ENCODE measurements around the gene ANXA4. TPM values are rescaled to one million over a fixed set of nuclear protein-coding genes. Genes with fewer than 3 reads are reported as not detected.

The ANXA4 gene
- total RNA-seq, 4 donors from 2014 or later = 106 to 216 (median 156) TPM

- peaks cover 0 to 18% (median 0%) of the 10 kb centered on the region in 3 donors for H3K36me3 ChIP-seq
- H3K4me3 ChIP-seq = peak overlapping the region in 1 of 4 donors; percentile 10
- H3K9me3 ChIP-seq = no peaks in the 10 kb centered on the region
- TF ChIP-seq POLR2A (IDR thresholded peaks at IDR 0.05) = no peak
- TF ChIP-seq, protein P1, sequence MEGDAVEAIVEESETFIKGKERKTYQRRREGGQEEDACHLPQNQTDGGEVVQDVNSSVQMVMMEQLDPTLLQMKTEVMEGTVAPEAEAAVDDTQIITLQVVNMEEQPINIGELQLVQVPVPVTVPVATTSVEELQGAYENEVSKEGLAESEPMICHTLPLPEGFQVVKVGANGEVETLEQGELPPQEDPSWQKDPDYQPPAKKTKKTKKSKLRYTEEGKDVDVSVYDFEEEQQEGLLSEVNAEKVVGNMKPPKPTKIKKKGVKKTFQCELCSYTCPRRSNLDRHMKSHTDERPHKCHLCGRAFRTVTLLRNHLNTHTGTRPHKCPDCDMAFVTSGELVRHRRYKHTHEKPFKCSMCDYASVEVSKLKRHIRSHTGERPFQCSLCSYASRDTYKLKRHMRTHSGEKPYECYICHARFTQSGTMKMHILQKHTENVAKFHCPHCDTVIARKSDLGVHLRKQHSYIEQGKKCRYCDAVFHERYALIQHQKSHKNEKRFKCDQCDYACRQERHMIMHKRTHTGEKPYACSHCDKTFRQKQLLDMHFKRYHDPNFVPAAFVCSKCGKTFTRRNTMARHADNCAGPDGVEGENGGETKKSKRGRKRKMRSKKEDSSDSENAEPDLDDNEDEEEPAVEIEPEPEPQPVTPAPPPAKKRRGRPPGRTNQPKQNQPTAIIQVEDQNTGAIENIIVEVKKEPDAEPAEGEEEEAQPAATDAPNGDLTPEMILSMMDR (IDR thresholded peaks at IDR 0.05) = no peak
- H3K27me3 ChIP-seq = no peaks in the 10 kb centered on the region
- H3K4me1 ChIP-seq = peaks cover 0 to 15% (median 0%) of the 10 kb centered on the region in 4 donors
- H3K27ac ChIP-seq = peak overlapping the region in 3 of 4 donors; percentile 8 to 62 (median 17)
- DNase-seq = no peak
Measured at GRCh38 chr2:69790601-69790959, 48.6 kb downstream of the ANXA4 start.

DNA sequence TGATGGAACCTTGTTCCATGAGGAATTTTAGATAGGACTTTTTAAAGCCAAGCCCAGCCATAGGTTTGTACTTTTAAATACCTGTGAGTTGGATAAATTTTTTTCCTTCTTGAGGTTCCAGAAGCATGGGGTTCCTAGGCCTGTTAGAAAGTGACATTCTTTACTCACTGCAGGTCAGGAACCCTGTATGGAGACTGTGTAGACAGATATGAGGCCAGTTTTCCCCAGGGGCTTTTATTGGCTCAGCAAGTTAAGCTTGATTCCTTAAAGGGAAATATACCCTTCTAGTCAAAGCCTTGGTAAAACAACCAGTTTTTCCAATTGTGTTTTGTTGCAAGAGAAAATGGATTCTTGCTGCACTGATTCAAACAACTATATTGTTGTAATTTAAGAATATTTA is 49.1 kb downstream of the ANXA4 start:
- TF ChIP-seq, protein P1 (IDR thresholded peaks at IDR 0.05) = no peak
- no peak for TF ChIP-seq POLR2A (IDR thresholded peaks at IDR 0.05)
- DNase-seq = no peak

DNA sequence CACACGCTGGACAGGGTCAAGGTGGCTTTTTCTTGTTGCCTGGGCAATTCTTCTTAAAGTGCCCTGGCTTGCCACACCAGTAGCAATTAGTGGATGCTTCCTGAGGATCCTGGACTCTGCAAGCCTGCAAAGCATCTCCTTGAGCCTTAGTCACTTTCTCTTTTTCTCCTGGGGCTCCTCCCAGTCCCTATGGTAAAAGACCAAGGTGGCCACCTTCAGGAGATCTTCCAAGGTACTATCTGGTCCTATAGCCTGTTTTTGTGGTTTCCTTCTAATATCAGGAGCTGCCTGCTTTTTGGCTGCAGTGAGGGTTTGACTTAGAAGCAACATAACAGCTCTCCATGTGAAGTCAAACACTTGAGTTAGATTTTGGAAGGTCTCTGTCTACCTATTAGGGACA is 54.2 kb downstream of the ANXA4 start:
- Histone ChIP-seq H3K9me3 (no peaks in the 10 kb centered on the region), H3K4me3 (no peak overlapping the region), H3K4me1 (peaks cover 0 to 40% (median 6%) of the 10 kb centered on the region in 4 donors), H3K27ac (no peak overlapping the region), H3K27me3 (no peaks in the 10 kb centered on the region), H3K36me3 (no peaks in the 10 kb centered on the region)
- no peak for TF ChIP-seq POLR2A (IDR thresholded peaks at IDR 0.05)
- TF ChIP-seq, protein P1 (IDR thresholded peaks at IDR 0.05) = no peak
- DNase-seq = no peak

More for the DNA sequence above, 49.1 kb downstream of the ANXA4 start:
- H3K4me3 ChIP-seq = no peak overlapping the region
- H3K4me1 ChIP-seq = peaks cover 0 to 15% (median 0%) of the 10 kb centered on the region in 4 donors
- peaks cover 0 to 13% (median 0%) of the 10 kb centered on the region in 3 donors for H3K36me3 ChIP-seq
- no peak overlapping the region for H3K27ac ChIP-seq
- H3K9me3 ChIP-seq = no peaks in the 10 kb centered on the region
- no peaks in the 10 kb centered on the region for H3K27me3 ChIP-seq

- Histone ChIP-seq H3K27me3 (no peaks in the 10 kb centered on the region), H3K4me1 (peaks cover 0 to 39% (median 6%) of the 10 kb centered on the region in 4 donors), H3K27ac (peak overlapping the region in 1 of 4 donors; percentile 78), H3K4me3 (no peak overlapping the region), H3K36me3 (no peaks in the 10 kb centered on the region), H3K9me3 (no peaks in the 10 kb centered on the region)
- DNase-seq = no peak
- TF ChIP-seq, protein P1 (IDR thresholded peaks at IDR 0.05) = no peak
- no peak for TF ChIP-seq POLR2A (IDR thresholded peaks at IDR 0.05)
Measured at GRCh38 chr2:69797235-69797634, 55.3 kb downstream of the ANXA4 start.

DNA sequence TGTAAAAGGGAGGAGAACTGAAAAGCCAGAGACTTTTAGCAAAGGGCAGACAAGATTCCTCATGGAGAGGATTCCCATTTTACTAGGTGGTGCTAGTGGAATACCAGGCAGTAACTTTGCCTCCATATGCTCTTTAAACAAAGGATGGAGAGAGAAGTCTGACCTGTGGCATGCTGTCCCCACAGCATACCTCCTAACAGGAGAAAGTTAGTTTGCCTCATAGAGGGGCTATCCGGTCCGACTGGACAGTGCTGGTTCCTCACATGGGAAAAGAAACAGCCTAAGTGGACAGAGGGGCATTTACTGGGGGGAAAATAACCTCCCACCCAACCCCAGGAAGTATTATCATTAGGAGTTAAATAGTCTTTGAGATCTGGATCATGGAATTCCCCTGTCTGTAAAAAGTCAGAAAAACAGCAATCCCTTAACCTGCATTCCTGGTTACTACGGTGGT is 55.9 kb downstream of the ANXA4 start:
- no peak for DNase-seq
- no peak for TF ChIP-seq POLR2A (IDR thresholded peaks at IDR 0.05)
- TF ChIP-seq, protein P1 (IDR thresholded peaks at IDR 0.05) = no peak
- Histone ChIP-seq H3K9me3 (no peaks in the 10 kb centered on the region), H3K27ac (peak overlapping the region in 3 of 4 donors; percentile 42 to 78 (median 77)), H3K27me3 (no peaks in the 10 kb centered on the region), H3K36me3 (no peaks in the 10 kb centered on the region), H3K4me3 (no peak overlapping the region), H3K4me1 (peaks cover 0 to 39% (median 6%) of the 10 kb centered on the region in 4 donors)
